GM18502 (cell line): ENCODE measurements around the gene BCAN.
"Not testable (repeated sequence)": the region's sequence is repeated elsewhere in the genome, so short reads cannot be mapped to it uniquely, and the experiment has no call there.

Experiments used
- ATAC-seq: cut with Tn5 transposase; IDR thresholded peaks from one replicate; pipeline ENCODE4 v1.9.1; 2021; ENCODE audit warnings: mild to moderate bottlenecking; ENCODE audit not compliant: unreplicated experiment, poor library complexity

BCAN gene

DNA sequence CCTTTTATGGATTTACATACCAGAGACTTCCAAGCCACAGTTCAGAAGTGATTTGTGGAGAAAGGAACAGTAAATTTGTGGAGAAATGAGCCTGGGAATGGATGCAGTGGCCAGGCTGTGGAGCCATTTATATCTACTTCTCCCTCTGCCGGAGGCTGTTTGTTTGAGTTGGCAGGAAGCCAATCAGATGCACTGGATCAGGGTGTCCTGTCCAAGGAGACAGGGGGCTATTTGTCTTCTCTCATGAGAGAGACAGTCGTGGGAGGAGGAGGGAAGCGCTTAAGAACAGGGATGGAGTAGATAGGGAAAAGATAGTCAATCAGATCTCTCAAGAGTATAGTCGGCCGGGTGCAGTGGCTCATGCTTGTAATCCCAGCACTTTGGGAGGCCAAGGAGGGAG lies 25.5 kb upstream of the BCAN start:
- ATAC-seq: no peak

DNA sequence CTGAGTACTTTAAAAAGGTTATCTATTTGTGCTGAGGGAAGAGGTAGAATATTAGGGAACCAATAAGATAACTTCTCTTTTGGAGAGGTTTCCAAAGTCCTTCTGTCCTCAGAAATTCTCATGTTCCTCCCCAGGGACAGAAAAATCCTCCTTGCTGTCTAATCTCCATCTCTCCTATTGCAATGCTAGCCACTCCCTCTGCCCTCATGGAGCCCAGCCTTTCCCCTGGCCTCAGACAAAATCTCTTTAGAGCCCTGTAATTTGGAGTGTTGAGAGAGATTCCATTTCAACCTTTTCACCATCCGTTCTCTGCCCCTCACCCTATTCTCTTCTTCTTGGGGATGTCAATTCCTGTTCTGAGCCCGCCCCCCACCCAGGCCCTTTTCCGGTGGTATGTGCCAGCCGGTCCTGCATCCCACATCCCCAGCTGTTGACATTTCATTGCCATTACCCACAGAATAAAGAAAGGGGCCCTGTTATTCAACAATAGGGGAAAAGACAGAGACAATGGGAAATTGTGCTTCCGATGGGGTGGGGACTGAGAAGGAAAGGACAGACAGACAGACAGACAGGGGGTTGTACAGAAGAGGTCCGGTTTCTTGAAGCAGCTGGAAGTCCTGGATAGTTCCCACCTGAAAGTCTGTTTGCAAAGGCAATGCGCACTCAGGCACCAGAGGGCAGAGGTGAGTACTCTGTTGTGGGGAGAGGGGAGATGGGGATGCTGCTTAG lies 22.9 kb upstream of the BCAN start, which contains the start of gene HAPLN2:
TSS of gene HAPLN2 (plus strand) at position 563 of the 729 bp plus-strand sequence. CDS start 4,076 bp downstream, outside the sequence.
- no peak for ATAC-seq

DNA sequence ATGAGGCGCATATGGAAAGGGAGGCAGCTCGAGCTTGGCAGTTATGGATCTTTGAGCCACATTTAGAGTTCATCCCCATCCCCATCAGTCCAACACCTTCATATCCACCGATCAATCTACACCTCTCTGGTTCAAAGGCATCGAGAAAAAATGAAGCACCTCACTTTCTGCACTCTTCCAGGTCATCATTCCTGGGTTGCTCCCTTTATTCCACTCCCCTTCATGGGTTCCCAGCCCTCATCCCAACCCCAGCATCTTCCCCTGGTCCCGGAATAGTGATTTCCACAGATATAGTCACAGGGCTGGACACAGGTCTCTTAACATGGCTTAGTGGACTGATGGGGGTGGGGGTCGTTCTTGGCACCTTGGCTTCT lies 22.3 kb upstream of the BCAN start:
- ATAC-seq: no peak

DNA sequence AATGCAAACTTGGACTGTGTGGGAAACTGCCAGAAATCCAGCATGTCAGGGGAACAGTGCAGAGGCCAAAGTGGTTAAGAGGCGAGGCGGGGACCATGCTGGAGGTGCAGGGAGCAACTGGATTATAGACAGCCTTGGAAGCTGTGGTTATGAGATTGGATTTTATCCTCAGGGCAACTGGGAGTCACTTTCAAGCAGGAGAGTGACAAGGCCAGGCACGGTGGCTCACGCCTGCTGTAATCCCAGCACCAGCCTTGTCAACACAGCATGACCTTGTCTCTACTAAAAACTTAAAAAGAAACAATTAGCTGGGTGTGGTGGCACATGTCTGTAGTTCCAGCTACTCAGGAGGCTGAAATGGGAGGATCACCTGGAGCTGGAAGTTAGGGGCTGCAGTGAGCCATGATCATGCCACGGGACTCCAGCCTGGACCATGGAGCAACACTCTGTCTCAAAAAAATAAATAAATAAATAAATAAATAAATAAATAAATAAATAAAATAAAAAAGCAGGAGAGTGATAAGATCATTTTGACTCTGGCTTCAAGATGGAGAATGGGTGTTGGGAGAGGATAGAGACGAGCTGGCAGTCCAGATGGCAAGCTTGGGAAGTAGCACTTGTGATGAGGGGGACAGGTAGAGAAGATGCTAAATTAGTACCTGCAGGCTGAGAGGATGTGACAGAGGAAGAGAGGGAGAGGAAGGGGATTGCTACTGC lies 19.2 kb upstream of the BCAN start:
- ATAC-seq: no peak

GRCh38 chr1:156623946-156624813 lies 17.7 kb upstream of the BCAN start:
- ATAC-seq: no peak

- no peak for ATAC-seq
Observed at GRCh38 chr1:156624814-156625435, 17.0 kb upstream of the BCAN start.

- ATAC-seq: no peak
Observed at GRCh38 chr1:156625436-156626078, 16.4 kb upstream of the BCAN start.

GRCh38 chr1:156626079-156626438 lies 15.9 kb upstream of the BCAN start:
- ATAC-seq: no peak

GRCh38 chr1:156627313-156627880 lies 14.5 kb upstream of the BCAN start:
- ATAC-seq: no peak

DNA sequence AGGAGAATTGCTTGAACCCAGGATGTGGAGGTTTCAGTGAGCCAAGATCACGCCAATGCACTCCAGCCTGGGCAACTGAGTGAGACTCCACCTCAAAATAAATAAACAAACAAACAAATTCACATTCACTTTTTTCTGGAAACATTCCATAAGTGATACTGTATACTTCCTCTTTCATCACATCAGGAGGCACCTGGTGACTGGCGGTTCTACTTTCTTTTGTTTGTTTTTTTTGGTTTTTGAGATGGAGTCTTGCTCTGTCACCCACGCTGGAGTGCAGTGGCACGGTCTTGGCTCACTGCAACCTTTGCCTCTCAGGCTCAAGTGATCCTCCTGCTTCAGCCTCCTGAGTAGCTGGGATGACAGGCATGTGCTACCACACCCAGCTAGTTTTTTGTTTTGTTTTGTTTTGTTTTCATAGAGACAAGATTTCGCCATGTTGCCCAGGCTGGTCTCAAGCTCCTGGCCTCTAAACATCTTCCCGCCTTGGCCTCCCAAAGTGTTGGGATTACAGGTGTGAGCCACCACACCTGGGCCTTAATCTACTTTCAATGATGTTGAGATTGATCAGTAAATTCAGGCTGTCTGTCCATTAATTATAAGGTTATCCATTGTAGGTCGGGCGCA lies 12.0 kb upstream of the BCAN start:
- no peak for ATAC-seq

DNA sequence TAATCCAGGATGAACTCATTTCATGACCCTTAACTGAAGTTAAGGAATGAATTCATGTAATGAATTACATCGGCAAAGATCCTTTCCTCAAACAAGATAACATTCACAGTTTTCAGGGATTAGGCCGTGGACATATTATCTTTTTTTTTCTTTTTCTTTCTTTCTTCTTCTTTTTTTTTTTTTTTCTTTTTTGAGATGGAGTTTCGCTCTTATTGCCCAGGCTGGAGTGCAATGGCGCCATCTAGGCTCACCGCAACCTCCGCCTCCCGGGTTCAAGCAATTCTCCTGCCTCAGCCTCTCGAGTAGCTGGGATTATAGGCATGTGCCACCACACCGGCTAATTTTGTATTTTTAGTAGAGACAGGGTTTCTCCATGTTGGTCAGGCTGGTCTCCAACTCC lies 10.8 kb upstream of the BCAN start:
- ATAC-seq: not testable (repeated sequence)

GRCh38 chr1:156632355-156632754 lies 9.6 kb upstream of the BCAN start:
- no peak for ATAC-seq

GRCh38 chr1:156638189-156638985 lies 3.5 kb upstream of the BCAN start:
- no peak for ATAC-seq

DNA sequence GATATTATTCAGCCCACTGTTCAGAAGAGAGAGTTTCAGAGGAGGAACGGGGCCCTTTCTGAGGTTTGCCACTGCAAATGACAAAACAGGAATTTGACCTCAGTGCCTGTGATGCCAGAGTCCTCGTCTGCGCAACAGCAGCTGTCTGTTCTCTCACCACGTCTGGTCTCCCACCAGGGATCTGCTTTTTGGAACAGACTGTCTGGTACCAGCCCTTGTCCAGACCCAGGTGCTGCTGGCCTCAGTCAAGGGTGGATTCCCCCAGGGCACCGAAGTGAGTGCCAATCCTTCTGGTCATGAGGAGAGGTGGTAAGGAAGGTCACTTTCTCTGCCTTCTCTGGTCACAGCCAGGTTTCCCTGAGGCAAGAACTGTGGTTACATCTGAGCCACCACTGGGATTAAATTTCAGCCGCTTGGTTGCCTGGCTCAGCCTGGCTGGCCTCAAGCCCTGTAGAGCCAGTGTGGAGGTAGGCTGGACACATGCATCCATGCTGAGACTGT lies 2.3 kb upstream of the BCAN start:
- ATAC-seq: no peak

- ATAC-seq: no peak
Observed at GRCh38 chr1:156640842-156641706, 843 bp upstream of the BCAN start.

GRCh38 chr1:156642265-156643048 lies 540 bp downstream of the BCAN start:
- ATAC-seq: no peak
